Head of caudate nucleus (tissue), 42 donors: Measurements from ENCODE around the gene NDST3.

ENCODE experiments used
- DNase-seq, 42 donors: peaks; one replicate each; pipeline versions ENCODE4 v3.0.0 to v3.0.0-alpha.2; 2020 to 2021; ENCODE audit warnings: mixed read lengths in 7 of 42
- intact Hi-C: fragments of 100-400 bp; cut with DNase I; formaldehyde crosslinking; loops from one replicate; pipeline ENCODE4 v1.15.0; 2022

The NDST3 gene

GRCh38 chr4:118059397-118059796 lies 25.1 kb downstream of the NDST3 start:
- no peak for DNase-seq
- intact Hi-C loops = no loop called here

- no peak for DNase-seq
- intact Hi-C loops = no loop called here
These were observed 42.9 kb downstream of the NDST3 start for GRCh38 chr4:118076958-118077766.

GRCh38 chr4:118077767-118078105 lies 43.5 kb downstream of the NDST3 start:
- no peak for DNase-seq
- intact Hi-C loops = no loop called here

GRCh38 chr4:118081434-118081833 lies 47.1 kb downstream of the NDST3 start:
- DNase-seq = no peak
- intact Hi-C loops = no loop called here

- intact Hi-C loops = no loop called here
- DNase-seq = no peak
These were observed 47.9 kb downstream of the NDST3 start for GRCh38 chr4:118082182-118082581.

- intact Hi-C loops = no loop called here
- DNase-seq = no peak
These were observed 51.4 kb downstream of the NDST3 start for GRCh38 chr4:118085700-118086099.

GRCh38 chr4:118086344-118086743 lies 52.1 kb downstream of the NDST3 start:
- intact Hi-C loops = no loop called here
- DNase-seq = peak in 38 of 42 donors; percentile 8 to 86 (median 50)

- no peak for DNase-seq
- intact Hi-C loops = no loop called here
These were observed 53.1 kb downstream of the NDST3 start for GRCh38 chr4:118087366-118087765.

GRCh38 chr4:118099106-118099505 lies 64.8 kb downstream of the NDST3 start:
- DNase-seq = no peak
- intact Hi-C loops = no loop called here

GRCh38 chr4:118102195-118102594 lies 67.9 kb downstream of the NDST3 start:
- no peak for DNase-seq
- intact Hi-C loops = no loop called here

- intact Hi-C loops = no loop called here
These were observed 78.1 kb downstream of the NDST3 start for GRCh38 chr4:118112117-118113046.

GRCh38 chr4:118113220-118113619 lies 78.9 kb downstream of the NDST3 start:
- intact Hi-C loops = no loop called here
- DNase-seq = no peak

More at GRCh38 chr4:118112117-118113046, 78.1 kb downstream of the NDST3 start:
- DNase-seq = no peak

- no peak for DNase-seq
- intact Hi-C loops = no loop called here
These were observed 80.4 kb downstream of the NDST3 start for GRCh38 chr4:118114720-118115119.

- no peak for DNase-seq
- intact Hi-C loops = no loop called here
These were observed 86.0 kb downstream of the NDST3 start for GRCh38 chr4:118120120-118120760.

- no peak for DNase-seq
- intact Hi-C loops = no loop called here
These were observed 90.7 kb downstream of the NDST3 start for GRCh38 chr4:118124997-118125396.

GRCh38 chr4:118139241-118139640 lies 105.0 kb downstream of the NDST3 start:
- intact Hi-C loops = no loop called here
- no peak for DNase-seq

GRCh38 chr4:118141240-118141639 lies 107.0 kb downstream of the NDST3 start:
- intact Hi-C loops = no loop called here
- no peak for DNase-seq

- DNase-seq = no peak
- intact Hi-C loops = no loop called here
These were observed 120.4 kb downstream of the NDST3 start for GRCh38 chr4:118154649-118155048.

- intact Hi-C loops = no loop called here
- no peak for DNase-seq
These were observed 121.2 kb downstream of the NDST3 start for GRCh38 chr4:118155516-118155915.
